Activated B cell treated with CpG ODN at 0.5 μM for 24 hours (primary cell): ENCODE measurements around the gene BEND3. TPM values are rescaled to one million over a fixed set of nuclear protein-coding genes. Genes with fewer than 3 reads are reported as not detected.
"Not testable (repeated sequence)": the region's sequence is repeated elsewhere in the genome, so short reads cannot be mapped to it uniquely, and the experiment has no call there.

Experiments
- ATAC-seq: fragments of 200-7000 bp; cut with Tn5 transposase; one replicate; pipeline ENCODE4 v1.10.0; 2021; ENCODE audit warnings: low read depth, mild to moderate bottlenecking, moderate library complexity
- CTCF ChIA-PET: fragments of 350-600 bp; sonication (Branson Sonifier 250); formaldehyde crosslinking; loops from one replicate; lab custom pipeline; 2021; ENCODE audit warnings: antibody characterized with exemption; lab: Charles Lee
- POLR2A ChIA-PET: fragments of 350-600 bp; sonication (Branson Sonifier 250); formaldehyde crosslinking; loops from one replicate; lab custom pipeline; 2021; ENCODE audit warnings: antibody characterized with exemption; lab: Charles Lee
- DNase-seq: peaks from one replicate; pipeline ENCODE4 v3.0.0; 2022
- H3K27ac Mint-ChIP-seq: one replicate; pipeline ENCODE4 v1.8.0; 2020; ENCODE audit warnings: mixed read lengths
- H3K27me3 Mint-ChIP-seq: one replicate; pipeline ENCODE4 v1.8.0; 2021; ENCODE audit warnings: mixed read lengths
- H3K36me3 Mint-ChIP-seq: one replicate; pipeline ENCODE4 v1.8.0; 2021; ENCODE audit warnings: low read depth, mixed read lengths
- H3K4me1 Mint-ChIP-seq: one replicate; pipeline ENCODE4 v1.8.0; 2021; ENCODE audit warnings: mixed read lengths
- H3K4me3 Mint-ChIP-seq: one replicate; pipeline ENCODE4 v1.8.0; 2020; ENCODE audit warnings: mild to moderate bottlenecking, mixed read lengths
- H3K9me3 Mint-ChIP-seq: one replicate; pipeline ENCODE4 v1.8.0; 2020; ENCODE audit warnings: mixed read lengths
- intact Hi-C: fragments of 100-400 bp; cut with micrococcal nuclease; formaldehyde crosslinking; loops from one replicate; pipeline ENCODE4 v1.15.1; 2024
- total RNA-seq: library from RNA; stranded (reverse); gene quantifications from 2 replicates; pipeline ENCODE4 v1.2.3, GENCODE V29; 2022
- TF ChIP-seq, protein P1 (sequence below): fragments of 200-600 bp; IDR thresholded peaks from one replicate; pipeline ENCODE4 v1.8.0; 2022; ENCODE audit warnings: antibody characterized with exemption, mild to moderate bottlenecking

Gene BEND3
- total RNA-seq, 1 donor from 2014 or later, result 3.7 TPM

DNA sequence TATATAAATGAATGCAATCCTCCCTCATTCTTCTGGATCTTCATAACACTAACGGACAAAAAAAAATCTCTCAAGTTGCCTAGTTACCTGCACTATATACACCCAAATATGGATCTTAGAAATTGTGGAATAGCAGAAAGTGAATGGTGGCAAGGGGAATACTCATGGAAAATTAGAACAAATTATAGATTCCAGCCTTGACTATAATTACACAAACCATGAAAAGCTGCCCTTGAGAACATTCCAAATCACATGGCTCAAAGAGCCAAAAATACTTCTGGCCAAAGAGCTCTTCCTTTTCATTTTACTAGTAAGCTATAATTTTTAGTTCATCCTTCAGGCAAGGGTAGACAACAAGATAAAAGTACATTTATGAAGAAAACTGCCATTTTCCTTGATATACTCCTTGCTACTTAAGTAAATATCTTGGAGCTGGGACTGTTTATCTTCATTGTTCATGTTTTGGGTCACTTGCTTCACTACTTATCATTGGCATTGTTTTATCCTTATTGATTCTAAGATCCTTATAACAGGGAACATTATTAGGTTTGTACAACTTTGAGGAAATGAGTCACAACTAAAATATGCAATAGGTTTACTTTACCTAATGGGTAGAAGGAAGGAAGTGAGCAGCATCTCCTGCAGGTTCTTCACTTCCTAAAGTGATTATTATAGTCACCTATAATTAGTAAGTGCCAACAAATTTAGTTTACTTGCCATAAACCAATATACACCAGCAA, 93.7 kb downstream of the BEND3 start:
- Mint-ChIP-seq H3K36me3 (no peaks in the 10 kb centered on the region), H3K27ac (no peak overlapping the region), H3K9me3 (no peaks in the 10 kb centered on the region), H3K4me3 (no peak overlapping the region), H3K27me3 (no peaks in the 10 kb centered on the region), H3K4me1 (peaks cover 9% of the 10 kb centered on the region)
- ATAC-seq (no peak), DNase-seq (no peak)
- POLR2A ChIA-PET, result no interaction called here
- intact Hi-C loops, result loop anchor here (10.0 kb wide), 1 partner anchor 803 kb away; the partner anchor contains the start of gene SCML4
- CTCF ChIA-PET, result no interaction called here
- TF ChIP-seq, protein P1, sequence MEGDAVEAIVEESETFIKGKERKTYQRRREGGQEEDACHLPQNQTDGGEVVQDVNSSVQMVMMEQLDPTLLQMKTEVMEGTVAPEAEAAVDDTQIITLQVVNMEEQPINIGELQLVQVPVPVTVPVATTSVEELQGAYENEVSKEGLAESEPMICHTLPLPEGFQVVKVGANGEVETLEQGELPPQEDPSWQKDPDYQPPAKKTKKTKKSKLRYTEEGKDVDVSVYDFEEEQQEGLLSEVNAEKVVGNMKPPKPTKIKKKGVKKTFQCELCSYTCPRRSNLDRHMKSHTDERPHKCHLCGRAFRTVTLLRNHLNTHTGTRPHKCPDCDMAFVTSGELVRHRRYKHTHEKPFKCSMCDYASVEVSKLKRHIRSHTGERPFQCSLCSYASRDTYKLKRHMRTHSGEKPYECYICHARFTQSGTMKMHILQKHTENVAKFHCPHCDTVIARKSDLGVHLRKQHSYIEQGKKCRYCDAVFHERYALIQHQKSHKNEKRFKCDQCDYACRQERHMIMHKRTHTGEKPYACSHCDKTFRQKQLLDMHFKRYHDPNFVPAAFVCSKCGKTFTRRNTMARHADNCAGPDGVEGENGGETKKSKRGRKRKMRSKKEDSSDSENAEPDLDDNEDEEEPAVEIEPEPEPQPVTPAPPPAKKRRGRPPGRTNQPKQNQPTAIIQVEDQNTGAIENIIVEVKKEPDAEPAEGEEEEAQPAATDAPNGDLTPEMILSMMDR, result no peak

GRCh38 chr6:107020239-107020638, 95.1 kb downstream of the BEND3 start:
- DNase-seq (no peak), ATAC-seq (no peak)
- Mint-ChIP-seq H3K27me3 (no peaks in the 10 kb centered on the region), H3K4me3 (no peak overlapping the region), H3K27ac (no peak overlapping the region), H3K9me3 (no peaks in the 10 kb centered on the region), H3K36me3 (no peaks in the 10 kb centered on the region), H3K4me1 (peaks cover 9% of the 10 kb centered on the region)
- ChIA-PET POLR2A (no interaction called here), CTCF (no interaction called here)
- TF ChIP-seq, protein P1, result no peak
- intact Hi-C loops, result loop anchor here (10.0 kb wide), 1 partner anchor 805 kb away; the partner anchor contains the start of gene SCML4

DNA sequence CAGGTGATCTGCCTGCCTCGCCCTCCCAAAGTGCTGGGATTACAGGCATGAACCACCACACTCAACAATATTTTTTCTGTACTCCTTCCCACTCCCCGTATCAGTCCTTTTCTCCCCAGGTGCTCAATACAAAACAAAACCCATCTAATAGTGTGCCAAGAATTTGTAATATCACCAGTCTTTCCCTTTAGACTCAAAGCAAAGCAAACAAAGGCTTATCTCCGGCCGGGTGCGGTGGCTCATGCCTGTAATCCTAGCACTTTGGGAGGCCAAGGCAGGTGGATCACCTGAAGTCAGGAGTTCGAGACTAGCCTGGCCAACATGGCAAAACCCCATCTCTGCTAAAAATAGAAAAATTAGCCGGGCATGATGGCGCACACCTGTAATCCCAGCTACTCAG, 95.7 kb downstream of the BEND3 start:
- H3K27me3 Mint-ChIP-seq, H3K27ac Mint-ChIP-seq, H3K36me3 Mint-ChIP-seq, CTCF ChIA-PET, ATAC-seq, POLR2A ChIA-PET, H3K9me3 Mint-ChIP-seq, H3K4me1 Mint-ChIP-seq, H3K4me3 Mint-ChIP-seq, DNase-seq: not testable (repeated sequence)
- intact Hi-C loops, result loop anchor here (10.0 kb wide), 1 partner anchor 805 kb away; the partner anchor contains the start of gene SCML4

DNA sequence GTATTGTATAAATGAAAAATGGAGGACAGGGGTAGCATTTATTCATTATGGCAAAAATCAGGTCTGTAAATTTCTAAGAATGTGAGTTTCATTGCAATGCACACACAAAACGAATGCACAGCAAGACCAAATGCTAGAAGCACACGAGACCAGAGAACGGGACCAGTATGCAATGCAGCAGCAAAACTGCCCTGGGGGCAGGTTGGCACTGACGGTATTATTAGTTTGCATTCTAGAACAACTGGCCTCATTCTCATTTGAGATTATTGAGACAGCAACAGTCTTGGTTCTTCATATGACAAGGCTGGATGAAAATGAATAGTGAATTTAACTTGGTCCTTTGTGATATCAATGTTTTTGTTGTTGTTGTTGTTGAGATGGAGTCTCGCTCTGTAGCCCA, 96.3 kb downstream of the BEND3 start:
- no peaks in the 10 kb centered on the region for H3K9me3 Mint-ChIP-seq
- no peak overlapping the region for H3K27ac Mint-ChIP-seq
- H3K4me3 Mint-ChIP-seq, result no peak overlapping the region
- ATAC-seq (no peak), DNase-seq (no peak)
- H3K36me3 Mint-ChIP-seq, result no peaks in the 10 kb centered on the region
- TF ChIP-seq, protein P1, result no peak
- ChIA-PET POLR2A (no interaction called here), CTCF (no interaction called here)
- intact Hi-C loops, result no loop called here
- H3K27me3 Mint-ChIP-seq, result peaks cover 2% of the 10 kb centered on the region
- H3K4me1 Mint-ChIP-seq, result peaks cover 9% of the 10 kb centered on the region

Other genes starting within 250 kb of the BEND3 start
- 49.3 and 49.4 TPM in 2 replicates for gene CD24, start 140.8 kb downstream of the BEND3 start, total RNA-seq
- 11.8 and 13.9 TPM in 2 replicates for gene MTRES1, start 87.3 kb downstream of the BEND3 start, total RNA-seq